GM23338 (cell line): ENCODE data around the gene CRABP1. TPM values are rescaled to one million over a fixed set of nuclear protein-coding genes. Genes with fewer than 3 reads are reported as not detected.

Experiments used
- ATAC-seq: fragments of 200-7000 bp; cut with Tn5 transposase; 3 replicates; pipeline ENCODE4 v1.9.1; 2020
- DNase-seq: peaks from one replicate; pipeline ENCODE4 v3.0.0-alpha.2; 2015; ENCODE audit warnings: low spot score
- H2AFZ ChIP-seq: fragments of 200-600 bp; sonication (generic); 2 replicates; pipeline ENCODE4 v1.8.0; 2016; ENCODE audit warnings: antibody characterized with exemption, mild to moderate bottlenecking, moderate library complexity
- H3F3A ChIP-seq: fragments of 200-600 bp; sonication (generic); replicated peaks from 2 replicates; pipeline ENCODE4 v1.8.0; 2017; ENCODE audit warnings: antibody characterized with exemption, mixed run types, low read depth
- H3K27ac ChIP-seq: fragments of 200-600 bp; sonication (generic); 2 replicates; pipeline ENCODE4 v1.6.1; 2016; ENCODE audit warnings: low read depth
- H3K27me3 ChIP-seq: fragments of 200-600 bp; sonication (generic); 2 replicates; pipeline ENCODE4 v1.8.0; 2016; ENCODE audit warnings: mild to moderate bottlenecking, mixed run types, moderate library complexity; ENCODE audit not compliant: insufficient read depth
- H3K36me3 ChIP-seq: fragments of 200-600 bp; sonication (generic); 2 replicates; pipeline ENCODE4 v1.8.0; 2016; ENCODE audit warnings: mild to moderate bottlenecking; ENCODE audit not compliant: insufficient read depth
- H3K4me1 ChIP-seq: fragments of 200-600 bp; sonication (generic); 2 replicates; pipeline ENCODE4 v1.8.0; 2016; ENCODE audit warnings: mild to moderate bottlenecking, moderate library complexity; ENCODE audit not compliant: insufficient read depth
- H3K4me2 ChIP-seq: fragments of 200-600 bp; sonication (generic); 2 replicates; pipeline ENCODE4 v1.7.1; 2017; ENCODE audit warnings: mixed run types
- H3K4me3 ChIP-seq: fragments of 200-600 bp; sonication (generic); 2 replicates; pipeline ENCODE4 v1.6.1; 2016; ENCODE audit warnings: mixed run types
- H3K79me2 ChIP-seq: fragments of 200-600 bp; sonication (generic); replicated peaks from 2 replicates; pipeline ENCODE4 v1.8.0; 2017; ENCODE audit warnings: mild to moderate bottlenecking; ENCODE audit not compliant: insufficient read depth
- H3K9me2 ChIP-seq: fragments of 200-600 bp; sonication (generic); 2 replicates; pipeline ENCODE4 v1.8.0; 2017; ENCODE audit not compliant: insufficient read depth
- H4K20me1 ChIP-seq: fragments of 200-600 bp; sonication (generic); replicated peaks from 2 replicates; pipeline ENCODE4 v1.8.0; 2017; ENCODE audit warnings: mild to moderate bottlenecking; ENCODE audit not compliant: insufficient read depth
- H3K27ac Mint-ChIP-seq: 2 replicates; pipeline ENCODE4 v1.8.0; 2020; ENCODE audit warnings: inconsistent platforms, mild to moderate bottlenecking, moderate library complexity, mixed read lengths
- H3K27me3 Mint-ChIP-seq: 3 replicates; pipeline ENCODE4 v1.8.0; 2022; ENCODE audit warnings: low read depth, mild to moderate bottlenecking, moderate library complexity, mixed read lengths, inconsistent platforms; ENCODE audit not compliant: insufficient read depth, poor library complexity
- H3K36me3 Mint-ChIP-seq: 3 replicates; pipeline ENCODE4 v1.8.0; 2021; ENCODE audit warnings: low read depth, mild to moderate bottlenecking, inconsistent platforms, moderate library complexity, mixed read lengths
- H3K4me1 Mint-ChIP-seq: 3 replicates; pipeline ENCODE4 v1.8.0; 2020; ENCODE audit warnings: mild to moderate bottlenecking, inconsistent platforms, mixed read lengths
- H3K4me3 Mint-ChIP-seq: 3 replicates; pipeline ENCODE4 v1.8.0; 2021; ENCODE audit warnings: moderate library complexity, mild to moderate bottlenecking, inconsistent platforms, mixed read lengths
- H3K9me3 Mint-ChIP-seq: 3 replicates; pipeline ENCODE4 v1.8.0; 2020; ENCODE audit warnings: moderate library complexity, mild to moderate bottlenecking, inconsistent platforms, mixed read lengths
- CREB1 ChIP-seq: fragments of 250-450 bp; sonication (Bioruptor Pico); IDR thresholded peaks from 2 replicates; pipeline ENCODE4 v1.5.0; 2020; ENCODE audit warnings: low read depth, mild to moderate bottlenecking, moderate library complexity
- CTCF ChIP-seq, 2 experiments: fragments of 200-600 bp in 1 of 2; sonication (generic) in 1 of 2; conservative IDR thresholded peaks; 2 replicates each; pipeline versions ENCODE4 v1.5.1 to v1.6.1; 2016 to 2017; ENCODE audit warnings: antibody characterized with exemption in 2 of 2, low read depth in 2 of 2, mild to moderate bottlenecking in 2 of 2, moderate library complexity in 1 of 2
- ETS1 ChIP-seq: IDR thresholded peaks from 2 replicates; pipeline ENCODE4 v1.6.1; 2016; ENCODE audit warnings: antibody characterized with exemption
- EZH2 ChIP-seq: fragments of 200-600 bp; sonication (generic); IDR thresholded peaks from one replicate; pipeline ENCODE4 v1.8.0; 2017; ENCODE audit warnings: antibody characterized with exemption, mild to moderate bottlenecking, low read depth; ENCODE audit not compliant: unreplicated experiment
- EZH2phosphoT487 ChIP-seq: fragments of 200-600 bp; sonication (generic); IDR thresholded peaks from one replicate; pipeline ENCODE4 v1.8.1; 2018; ENCODE audit warnings: antibody characterized with exemption; ENCODE audit not compliant: unreplicated experiment
- JUNB ChIP-seq: IDR thresholded peaks from one replicate; pipeline ENCODE4 v1.6.1; 2016; ENCODE audit warnings: antibody characterized with exemption; ENCODE audit not compliant: unreplicated experiment
- NANOG ChIP-seq: IDR thresholded peaks from 2 replicates; pipeline ENCODE4 v1.6.1; 2016; ENCODE audit warnings: antibody characterized with exemption, borderline replicate concordance
- POLR2AphosphoS5 ChIP-seq: IDR thresholded peaks from 2 replicates; pipeline ENCODE4 v1.6.1; 2016; ENCODE audit warnings: antibody characterized with exemption, low read depth
- REST ChIP-seq: IDR thresholded peaks from one replicate; pipeline ENCODE4 v1.6.1; 2018; ENCODE audit warnings: antibody characterized with exemption; ENCODE audit not compliant: unreplicated experiment
- STAT1 ChIP-seq: IDR thresholded peaks from one replicate; pipeline ENCODE4 v1.6.1; 2016; ENCODE audit warnings: antibody characterized with exemption; ENCODE audit not compliant: unreplicated experiment
- ZNF114 ChIP-seq: fragments of 250-450 bp; sonication (Bioruptor Pico); IDR thresholded peaks from 2 replicates; pipeline ENCODE4 v1.5.0; 2020; ENCODE audit warnings: mild to moderate bottlenecking, moderate library complexity
- ZNF331 ChIP-seq: fragments of 250-450 bp; sonication (Bioruptor Pico); IDR thresholded peaks from 2 replicates; pipeline ENCODE4 v1.5.0; 2020; ENCODE audit warnings: low read depth, mild to moderate bottlenecking, moderate library complexity
- ZNF462 ChIP-seq: fragments of 250-450 bp; sonication (Bioruptor Pico); IDR thresholded peaks from 2 replicates; pipeline ENCODE4 v1.5.0; 2020; ENCODE audit warnings: mild to moderate bottlenecking, moderate library complexity
- polyA plus RNA-seq: library from polyadenylated mRNA; unstranded; fragments of >200 nt; fragmentation: Nextera tagmentation; extraction: Ambion mirVana; gene quantifications from 2 replicates; pipeline ENCODE4 v1.2.1, GENCODE V29; 2016
- total RNA-seq: library from RNA; depleted of rRNA; stranded (reverse); fragments of >200 nt; shearing (Covaris generic); gene quantifications from 2 replicates; pipeline ENCODE4 v1.2.3, GENCODE V29; 2014

CRABP1 gene
- total and polyA plus RNA-seq, 2 experiments from 2014 or later: 156 to 522 TPM

- no peak for DNase-seq
- H3K4me1 ChIP-seq: peaks cover 15% of the 10 kb centered on the region
These were observed 26.8 kb upstream of the CRABP1 start for GRCh38 chr15:78313383-78313782.

More at GRCh38 chr15:78313383-78313782, 26.8 kb upstream of the CRABP1 start:
- Histone ChIP-seq H2AFZ (no peak overlapping the region), H3K4me3 (no peak overlapping the region), H3K36me3 (no peaks in the 10 kb centered on the region), H3K27me3 (no peaks in the 10 kb centered on the region), H4K20me1 (no peaks in the 10 kb centered on the region), H3K79me2 (no peaks in the 10 kb centered on the region), H3K9me2 (no peaks in the 10 kb centered on the region), H3K4me2 (no peak overlapping the region), H3F3A (peaks cover 11% of the 10 kb centered on the region; the same call in 1 of the 2 replicates), H3K27ac (no peak overlapping the region)
- ATAC-seq: no peak
- TF ChIP-seq ETS1: no peak
- no peak for TF ChIP-seq CREB1
- TF ChIP-seq REST: no peak
- no peak for TF ChIP-seq CTCF (conservative IDR thresholded peaks at IDR 0.05; ENCODE audit: low read depth in 2 of 2)
- TF ChIP-seq EZH2: no peak
- no peak for TF ChIP-seq NANOG
- TF ChIP-seq STAT1: no peak
- no peak for TF ChIP-seq ZNF331 (CRISPR knock-in tag)
- no peak for TF ChIP-seq ZNF114 (CRISPR knock-in tag)
- no peak for TF ChIP-seq POLR2AphosphoS5
- TF ChIP-seq ZNF462 (CRISPR knock-in tag): no peak
- no peak for TF ChIP-seq JUNB
- no peak for TF ChIP-seq EZH2phosphoT487
- H3K9me3 Mint-ChIP-seq: no peaks in the 10 kb centered on the region; the same call in 2 of the 3 replicates
- peaks cover 14% of the 10 kb centered on the region for H3K27me3 Mint-ChIP-seq
- H3K27ac Mint-ChIP-seq: no peak overlapping the region
- peaks cover 33% of the 10 kb centered on the region for H3K4me1 Mint-ChIP-seq
- no peak overlapping the region for H3K4me3 Mint-ChIP-seq
- no peaks in the 10 kb centered on the region for H3K36me3 Mint-ChIP-seq
